Muscle layer of duodenum (tissue), 2 donors: ENCODE results near the gene MEIS1.

Experiments used
- H3K27ac ChIP-seq: one replicate; pipeline ENCODE4 v1.7.0; 2013; ENCODE audit warnings: mild to moderate bottlenecking, low read length
- H3K27me3 ChIP-seq: one replicate; pipeline ENCODE4 v1.7.0; 2013; ENCODE audit warnings: low read depth, mild to moderate bottlenecking, control low read depth, low read length
- H3K36me3 ChIP-seq, 2 donors: one replicate each; pipeline ENCODE4 v1.7.0; 2013; ENCODE audit warnings: low read length in 2 of 2, control low read depth in 1 of 2, mild to moderate bottlenecking in 1 of 2; ENCODE audit not compliant: insufficient read depth in 2 of 2, control insufficient read depth in 1 of 2
- H3K4me1 ChIP-seq, 2 donors: one replicate each; pipeline ENCODE4 v1.7.0; 2013; ENCODE audit warnings: low read length in 2 of 2, mild to moderate bottlenecking in 2 of 2, control low read depth in 1 of 2, moderate library complexity in 1 of 2; ENCODE audit not compliant: insufficient read depth in 2 of 2, control insufficient read depth in 1 of 2
- H3K4me3 ChIP-seq, 2 donors: one replicate each; pipeline ENCODE4 v1.7.0; 2013; ENCODE audit warnings: low read length in 2 of 2, low read depth in 1 of 2, mild to moderate bottlenecking in 1 of 2
- H3K9me3 ChIP-seq, 2 donors: one replicate each; pipeline ENCODE4 v1.7.0; 2013; ENCODE audit warnings: low read length in 2 of 2, control low read depth in 1 of 2, mild to moderate bottlenecking in 1 of 2; ENCODE audit not compliant: control insufficient read depth in 1 of 2
- donor health status: healthy.

MEIS1 gene

DNA sequence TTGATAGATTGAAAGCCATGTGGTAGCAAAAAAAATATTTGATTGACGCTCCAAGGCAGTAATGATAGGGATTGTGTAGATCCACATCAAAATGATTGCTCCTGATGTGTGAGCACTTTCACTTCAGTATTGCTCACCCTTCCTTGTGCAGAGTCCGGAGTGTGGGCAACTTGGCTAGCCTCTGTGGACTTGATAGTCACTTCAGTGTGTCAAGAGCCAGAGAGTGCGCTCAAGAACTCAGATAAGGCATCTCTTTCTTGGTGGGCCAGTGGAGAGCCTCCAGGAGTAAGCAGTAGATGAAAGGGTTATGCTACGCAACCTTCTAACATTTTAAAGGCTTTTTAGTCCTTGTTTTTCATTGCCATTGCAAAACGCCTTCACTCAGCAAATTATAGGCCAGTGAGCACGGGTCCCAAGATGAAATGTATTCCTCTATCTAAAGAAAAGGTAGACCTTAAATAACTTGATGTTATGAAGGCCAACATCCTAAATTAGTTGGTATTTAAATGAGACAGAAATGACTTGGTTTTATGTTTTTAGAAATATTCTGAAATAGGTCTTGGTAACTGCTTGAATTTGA, 84.4 kb downstream of the MEIS1 start:
- Histone ChIP-seq H3K4me3 (no peak overlapping the region), H3K27ac (no peak overlapping the region), H3K27me3 (no peaks in the 10 kb centered on the region), H3K9me3 (no peaks in the 10 kb centered on the region), H3K4me1 (peaks cover 0 to 43% of the 10 kb centered on the region in 2 donors), H3K36me3 (peaks cover 0 to 4% of the 10 kb centered on the region in 2 donors)

DNA sequence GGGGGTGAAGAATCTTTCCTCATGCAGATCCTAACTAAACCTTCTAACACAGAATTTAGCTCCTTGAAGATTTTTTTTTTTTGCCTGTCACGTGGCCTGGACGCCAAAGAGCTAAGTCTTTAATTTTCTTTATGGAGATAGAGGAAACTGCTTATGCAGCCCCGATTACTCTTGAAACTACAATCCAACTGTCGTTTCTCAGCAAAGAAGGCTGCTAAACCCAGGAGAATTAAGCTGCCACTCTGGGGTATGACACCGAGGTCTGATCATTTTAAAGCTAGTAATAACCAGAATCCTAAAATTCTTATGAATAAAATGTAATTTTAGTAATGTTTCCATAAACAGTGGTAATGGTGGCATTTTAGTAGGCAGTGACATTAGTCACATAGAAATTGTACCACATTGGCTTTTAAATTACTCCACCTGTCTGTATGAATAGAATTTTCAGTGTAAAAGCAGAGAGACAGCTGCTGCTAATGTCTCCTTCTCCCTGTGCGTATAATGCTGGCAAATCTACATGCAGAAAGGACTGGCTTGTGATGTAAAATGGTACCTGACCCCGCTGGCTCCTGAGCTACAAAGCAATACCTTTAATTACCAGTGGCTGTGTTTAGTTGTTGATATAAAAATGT, 86.5 kb downstream of the MEIS1 start:
- H3K27me3 ChIP-seq, result no peaks in the 10 kb centered on the region
- peaks cover 0 to 4% of the 10 kb centered on the region in 2 donors for H3K36me3 ChIP-seq
- no peak overlapping the region for H3K27ac ChIP-seq
- H3K4me3 ChIP-seq, result no peak overlapping the region
- H3K4me1 ChIP-seq, result peaks cover 0 to 53% of the 10 kb centered on the region in 2 donors
- H3K9me3 ChIP-seq, result no peaks in the 10 kb centered on the region

GRCh38 chr2:66522611-66523376, 87.9 kb downstream of the MEIS1 start:
- Histone ChIP-seq H3K4me1 (peaks cover 0 to 58% of the 10 kb centered on the region in 2 donors), H3K9me3 (no peaks in the 10 kb centered on the region), H3K27me3 (no peaks in the 10 kb centered on the region), H3K36me3 (peaks cover 0 to 4% of the 10 kb centered on the region in 2 donors), H3K4me3 (no peak overlapping the region), H3K27ac (no peak overlapping the region)

GRCh38 chr2:66523377-66523969, 88.5 kb downstream of the MEIS1 start:
- Histone ChIP-seq H3K4me3 (no peak overlapping the region), H3K4me1 (peaks cover 0 to 59% of the 10 kb centered on the region in 2 donors), H3K27ac (no peak overlapping the region), H3K27me3 (no peaks in the 10 kb centered on the region), H3K9me3 (no peaks in the 10 kb centered on the region), H3K36me3 (peaks cover 0 to 4% of the 10 kb centered on the region in 2 donors)

GRCh38 chr2:66523990-66524389, 89.1 kb downstream of the MEIS1 start:
- Histone ChIP-seq H3K27ac (no peak overlapping the region), H3K27me3 (no peaks in the 10 kb centered on the region), H3K4me1 (peaks cover 0 to 62% of the 10 kb centered on the region in 2 donors), H3K36me3 (peaks cover 0 to 4% of the 10 kb centered on the region in 2 donors), H3K9me3 (no peaks in the 10 kb centered on the region), H3K4me3 (no peak overlapping the region)

DNA sequence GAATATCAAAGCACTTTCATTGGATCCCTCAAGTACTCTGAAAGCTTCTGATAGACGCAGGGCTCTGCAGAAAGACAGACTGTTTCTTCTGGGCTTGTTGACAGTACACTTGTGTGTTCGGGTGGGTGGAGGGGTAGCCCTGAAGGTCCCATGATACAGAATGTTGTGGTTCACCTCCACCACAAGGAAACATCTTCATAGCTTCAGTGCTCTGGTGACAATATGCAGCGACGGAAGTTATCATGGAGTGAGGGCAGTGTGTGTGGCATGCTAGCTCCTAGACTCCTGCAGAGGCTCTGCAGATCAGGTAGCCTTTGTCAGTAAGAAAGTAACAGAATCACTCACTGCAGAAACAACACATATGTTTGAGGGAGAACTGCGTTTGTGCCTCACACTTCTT, 90.7 kb downstream of the MEIS1 start:
- Histone ChIP-seq H3K27ac (no peak overlapping the region), H3K36me3 (no peaks in the 10 kb centered on the region)

DNA sequence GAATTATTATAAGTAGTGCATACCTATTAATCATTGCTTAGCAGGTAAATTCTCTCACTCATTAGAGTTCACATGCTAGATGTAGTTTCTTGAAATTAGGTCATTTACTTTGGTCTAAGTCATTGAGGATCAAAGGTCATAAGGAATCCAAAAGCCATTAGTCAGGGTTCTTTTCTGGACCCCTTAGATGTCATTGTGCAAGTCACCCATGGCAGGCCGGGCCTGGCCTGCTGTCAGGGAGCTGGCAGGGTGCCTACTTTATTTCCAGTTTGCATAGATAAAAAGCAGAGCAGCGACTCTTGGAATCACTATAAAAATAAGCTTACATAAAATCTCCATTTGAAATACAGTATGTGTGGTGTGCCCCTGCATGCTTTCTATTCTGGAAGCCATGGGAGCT, 91.3 kb downstream of the MEIS1 start:
- no peaks in the 10 kb centered on the region for H3K27me3 ChIP-seq
- peaks cover 0 to 61% of the 10 kb centered on the region in 2 donors for H3K4me1 ChIP-seq

More for the DNA sequence above, 90.7 kb downstream of the MEIS1 start:
- H3K27me3 ChIP-seq, result no peaks in the 10 kb centered on the region
- no peaks in the 10 kb centered on the region for H3K9me3 ChIP-seq
- peaks cover 0 to 66% of the 10 kb centered on the region in 2 donors for H3K4me1 ChIP-seq
- no peak overlapping the region for H3K4me3 ChIP-seq

DNA sequence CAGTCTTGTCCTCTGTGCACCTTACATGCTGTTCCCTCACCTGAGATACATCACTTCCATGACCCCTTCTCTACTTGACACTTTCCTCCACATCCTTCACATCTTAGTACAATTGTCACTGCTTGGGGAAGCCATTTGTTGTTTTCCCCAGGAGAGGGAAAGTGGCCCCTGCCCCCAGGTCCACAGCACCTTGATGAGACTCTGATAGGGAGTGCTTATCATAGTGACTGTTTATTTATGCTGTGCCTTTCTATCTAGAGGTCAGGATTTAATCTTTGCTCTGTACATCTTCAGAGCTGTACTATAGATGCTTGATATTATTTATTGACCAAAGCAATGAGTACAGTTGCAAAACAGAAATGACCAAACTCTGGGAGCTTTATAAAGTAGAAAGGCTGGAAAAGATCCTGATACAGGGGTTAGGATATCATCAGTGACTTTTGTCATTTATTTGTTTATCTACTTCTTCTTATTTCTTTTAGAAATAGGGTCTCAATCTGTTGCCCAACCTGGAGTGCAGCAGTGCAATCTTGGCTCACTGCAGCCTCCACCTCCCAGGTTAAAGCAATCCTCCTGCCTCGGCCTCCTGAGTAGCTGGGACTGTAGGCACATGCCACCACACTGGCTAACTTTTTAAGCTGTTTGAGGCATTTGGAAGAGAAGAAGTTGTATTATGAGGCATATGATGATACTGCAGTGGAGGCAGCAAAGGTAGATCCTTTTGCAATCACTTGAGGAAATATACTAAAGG, 94.2 kb downstream of the MEIS1 start:
- no peak overlapping the region for H3K4me3 ChIP-seq
- H3K27me3 ChIP-seq, result no peaks in the 10 kb centered on the region
- H3K4me1 ChIP-seq, result peaks cover 0 to 57% of the 10 kb centered on the region in 2 donors
- no peak overlapping the region for H3K27ac ChIP-seq
- no peaks in the 10 kb centered on the region for H3K36me3 ChIP-seq
- no peaks in the 10 kb centered on the region for H3K9me3 ChIP-seq

More for the DNA sequence above, 91.3 kb downstream of the MEIS1 start:
- no peaks in the 10 kb centered on the region for H3K36me3 ChIP-seq
- H3K4me3 ChIP-seq, result no peak overlapping the region
- H3K27ac ChIP-seq, result no peak overlapping the region
- H3K9me3 ChIP-seq, result no peaks in the 10 kb centered on the region

DNA sequence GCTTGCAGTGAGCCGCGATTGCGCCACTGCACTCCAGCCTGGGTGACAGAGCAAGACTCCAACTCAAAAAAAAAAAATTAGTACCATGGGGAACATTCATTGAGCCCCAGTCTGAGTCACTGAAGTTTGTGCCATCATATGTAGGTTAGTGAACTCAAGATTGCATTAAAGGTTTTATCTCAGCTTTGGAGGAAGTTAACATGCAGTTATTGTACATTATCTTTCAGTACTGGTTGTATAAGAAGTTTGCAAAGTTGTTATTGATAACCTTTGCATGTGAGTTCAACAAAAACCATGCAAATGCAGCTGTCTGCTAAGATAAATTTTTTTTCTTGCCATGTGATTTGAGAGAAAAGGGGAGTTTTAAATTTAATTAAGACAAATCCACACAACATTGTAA, 95.7 kb downstream of the MEIS1 start:
- H3K9me3 ChIP-seq, result no peaks in the 10 kb centered on the region

DNA sequence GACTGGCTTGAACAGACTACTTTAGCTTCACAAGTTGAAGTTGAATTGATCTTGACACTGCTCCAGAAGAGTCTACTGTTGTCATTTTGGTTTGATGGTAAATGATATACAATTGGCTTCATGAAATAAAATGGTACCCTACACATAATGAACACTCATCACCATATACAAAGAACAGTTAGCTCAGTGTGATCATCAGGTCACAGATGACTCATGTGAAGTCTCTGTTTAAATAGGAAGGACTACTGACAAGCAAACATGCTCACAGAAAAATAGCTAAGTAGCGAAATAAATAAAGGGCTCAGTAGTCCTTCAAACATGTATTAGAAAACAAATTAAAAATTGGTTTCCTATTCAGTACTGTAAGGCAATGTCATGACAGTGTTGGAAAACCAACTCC, 96.2 kb downstream of the MEIS1 start:
- no peak overlapping the region for H3K27ac ChIP-seq
- no peaks in the 10 kb centered on the region for H3K27me3 ChIP-seq

More for the DNA sequence above, 95.7 kb downstream of the MEIS1 start:
- no peaks in the 10 kb centered on the region for H3K27me3 ChIP-seq
- H3K27ac ChIP-seq, result no peak overlapping the region
- no peak overlapping the region for H3K4me3 ChIP-seq
- H3K36me3 ChIP-seq, result no peaks in the 10 kb centered on the region
- peaks cover 0 to 51% of the 10 kb centered on the region in 2 donors for H3K4me1 ChIP-seq

More for the DNA sequence above, 96.2 kb downstream of the MEIS1 start:
- Histone ChIP-seq H3K36me3 (no peaks in the 10 kb centered on the region), H3K9me3 (no peaks in the 10 kb centered on the region), H3K4me3 (no peak overlapping the region), H3K4me1 (peaks cover 0 to 51% of the 10 kb centered on the region in 2 donors)
